ENCODE measurements around the gene LENG8.

The LENG8 gene

GRCh38 chr19:54480051-54480450 is 31.1 kb downstream of the LENG8 start:
- Histone ChIP-seq H3K27ac (ENCODE audit: low read length) (no peak overlapping the region), H3K9ac (ENCODE audit: low read depth, low read length) (no peak overlapping the region), H4K20me1 (ENCODE audit: insufficient read depth, low read length) (no peaks in the 10 kb centered on the region), H3K4me3 (ENCODE audit: low read depth in 1 of 2, low read length in 2 of 2) (no peak overlapping the region), H3K4me1 (ENCODE audit: insufficient read depth, low read length) (no peaks in the 10 kb centered on the region), H2AFZ (ENCODE audit: low read depth, low read length) (no peak overlapping the region), H3K4me2 (ENCODE audit: insufficient read depth, low read length) (no peak overlapping the region), H3K9me3 (ENCODE audit: insufficient read depth, low read length, severe bottlenecking) (no peaks in the 10 kb centered on the region), H3K79me2 (ENCODE audit: insufficient read depth, low read length) (no peaks in the 10 kb centered on the region), H3K36me3 (ENCODE audit: insufficient read depth, low read length) (no peaks in the 10 kb centered on the region), H3K27me3 (ENCODE audit: insufficient read depth, low read length, poor library complexity) (no peaks in the 10 kb centered on the region)
- no peak for ATAC-seq (ENCODE audit: insufficient read depth, low read depth)
- no peak for DNase-seq
- no peak for TF ChIP-seq CTCF (IDR thresholded peaks at IDR 0.05; ENCODE audit: borderline replicate concordance, extremely low read depth, low read length, poor library complexity, severe bottlenecking)
- no peak for TF ChIP-seq EZH2 (IDR thresholded peaks at IDR 0.05; ENCODE audit: borderline replicate concordance, low read depth, low read length, severe bottlenecking)

GRCh38 chr19:54481326-54481930 is 32.4 kb downstream of the LENG8 start:
- TF ChIP-seq EZH2 (IDR thresholded peaks at IDR 0.05; ENCODE audit: borderline replicate concordance, low read depth, low read length, severe bottlenecking) (no peak), CTCF (IDR thresholded peaks at IDR 0.05; ENCODE audit: borderline replicate concordance, extremely low read depth, low read length, poor library complexity, severe bottlenecking) (peak; percentile 77)
- Histone ChIP-seq H3K27me3 (ENCODE audit: insufficient read depth, low read length, poor library complexity) (no peaks in the 10 kb centered on the region), H3K36me3 (ENCODE audit: insufficient read depth, low read length) (no peaks in the 10 kb centered on the region), H3K4me3 (ENCODE audit: low read depth in 1 of 2, low read length in 2 of 2) (no peak overlapping the region), H2AFZ (ENCODE audit: low read depth, low read length) (no peak overlapping the region), H3K9ac (ENCODE audit: low read depth, low read length) (no peak overlapping the region), H3K4me1 (ENCODE audit: insufficient read depth, low read length) (no peaks in the 10 kb centered on the region), H4K20me1 (ENCODE audit: insufficient read depth, low read length) (no peaks in the 10 kb centered on the region), H3K27ac (ENCODE audit: low read length) (no peak overlapping the region), H3K9me3 (ENCODE audit: insufficient read depth, low read length, severe bottlenecking) (no peaks in the 10 kb centered on the region), H3K4me2 (ENCODE audit: insufficient read depth, low read length) (no peak overlapping the region), H3K79me2 (ENCODE audit: insufficient read depth, low read length) (no peaks in the 10 kb centered on the region)
- DNase-seq (peak; percentile 47), ATAC-seq (ENCODE audit: insufficient read depth, low read depth) (peak; percentile 73; the same call in 2 of the 3 replicates)

- no peak for ATAC-seq (ENCODE audit: insufficient read depth, low read depth)
- H2AFZ ChIP-seq (ENCODE audit: low read depth, low read length): no peak overlapping the region
- no peaks in the 10 kb centered on the region for H3K9me3 ChIP-seq (ENCODE audit: insufficient read depth, low read length, severe bottlenecking)
- no peak overlapping the region for H3K4me2 ChIP-seq (ENCODE audit: insufficient read depth, low read length)
- no peak overlapping the region for H3K27ac ChIP-seq (ENCODE audit: low read length)
- no peak overlapping the region for H3K4me3 ChIP-seq (ENCODE audit: low read depth in 1 of 2, low read length in 2 of 2)
- no peak for DNase-seq
- TF ChIP-seq CTCF (IDR thresholded peaks at IDR 0.05; ENCODE audit: borderline replicate concordance, extremely low read depth, low read length, poor library complexity, severe bottlenecking): no peak
- TF ChIP-seq EZH2 (IDR thresholded peaks at IDR 0.05; ENCODE audit: borderline replicate concordance, low read depth, low read length, severe bottlenecking): no peak
- no peaks in the 10 kb centered on the region for H3K36me3 ChIP-seq (ENCODE audit: insufficient read depth, low read length)
- H4K20me1 ChIP-seq (ENCODE audit: insufficient read depth, low read length): no peaks in the 10 kb centered on the region
- H3K9ac ChIP-seq (ENCODE audit: low read depth, low read length): no peak overlapping the region
- no peaks in the 10 kb centered on the region for H3K27me3 ChIP-seq (ENCODE audit: insufficient read depth, low read length, poor library complexity)
- H3K79me2 ChIP-seq (ENCODE audit: insufficient read depth, low read length): no peaks in the 10 kb centered on the region
- no peaks in the 10 kb centered on the region for H3K4me1 ChIP-seq (ENCODE audit: insufficient read depth, low read length)
Observed at GRCh38 chr19:54482889-54483288, 33.9 kb downstream of the LENG8 start.
